Endothelial cell of umbilical vein (primary cell): ENCODE results near the gene KIF1C. TPM values are rescaled to one million over a fixed set of nuclear protein-coding genes. Genes with fewer than 3 reads are reported as not detected.
A peak's percentile ranks its signal among the peaks of the same experiment; 100 is the strongest.

Experiments used
- BruUV-seq: library from RNA; stranded (reverse); fragments of 400-500 nt; replicated peaks from 2 replicates; lab custom pipeline; 2021; lab: Mats Ljungman, UMichigan
- CTCF ChIA-PET: fragments of 300-600, 350-600 bp; sonication (Branson Sonifier 250); formaldehyde crosslinking; loops from one replicate; lab custom pipeline; 2021; ENCODE audit warnings: antibody characterized with exemption, inconsistent platforms; lab: Charles Lee
- POLR2A ChIA-PET: fragments of 300-600, 350-600 bp; sonication (Branson Sonifier 250); formaldehyde crosslinking; loops from one replicate; lab custom pipeline; 2021; ENCODE audit warnings: antibody characterized with exemption, inconsistent platforms; lab: Charles Lee
- DNase-seq: peaks from one replicate; pipeline ENCODE4 v3.0.0-alpha.2; 2011; ENCODE audit warnings: low read depth, low spot score
- FAIRE-seq: peaks from 2 replicates; lab custom pipeline; 2011; peaks lifted over from hg19 to GRCh38; lab: Jason Lieb, UNC
- H2AFZ ChIP-seq: 2 replicates; pipeline ENCODE4 v1.6.0; 2012; ENCODE audit warnings: low read depth, low read length, control low read depth, inconsistent platforms
- H3K27ac ChIP-seq: 2 replicates; pipeline ENCODE4 v1.5.1; 2011; ENCODE audit warnings: low read depth, mild to moderate bottlenecking, control low read depth, low read length, moderate library complexity; ENCODE audit not compliant: insufficient read depth
- H3K27me3 ChIP-seq, 2 experiments: 2 replicates each; pipeline versions ENCODE4 v1.6.0 to v1.6.1; 2011; ENCODE audit warnings: low read length in 2 of 2, mixed read lengths in 1 of 2; ENCODE audit not compliant: control insufficient read depth in 2 of 2, insufficient read depth in 2 of 2
- H3K36me3 ChIP-seq, 2 experiments: 2 replicates in 1 of 2; 3 replicates in 1 of 2; pipeline ENCODE4 v1.5.1; 2011; ENCODE audit warnings: low read length in 2 of 2, mild to moderate bottlenecking in 1 of 2, moderate library complexity in 1 of 2; ENCODE audit not compliant: control insufficient read depth in 2 of 2, insufficient read depth in 2 of 2; ENCODE audit errors: extremely low read depth in 1 of 2
- H3K4me1 ChIP-seq: 3 replicates; pipeline ENCODE4 v1.5.1; 2011; ENCODE audit warnings: mild to moderate bottlenecking, low read length; ENCODE audit not compliant: control insufficient read depth, insufficient read depth; ENCODE audit errors: extremely low read depth
- H3K4me2 ChIP-seq: 2 replicates; pipeline ENCODE4 v1.6.1; 2011; ENCODE audit warnings: low read length, control low read depth, mixed read lengths; ENCODE audit not compliant: insufficient read depth
- H3K4me3 ChIP-seq, 3 experiments: fragments of 200-600 bp in 1 of 3; sonication (generic), shearing (Covaris generic) in 1 of 3; replicated peaks in 1 of 3; 2 replicates each; pipeline ENCODE4 v1.5.1; 2011 to 2016; ENCODE audit warnings: control low read depth in 3 of 3, low read length in 3 of 3, mild to moderate bottlenecking in 2 of 3, inconsistent platforms in 1 of 3, low read depth in 1 of 3, moderate library complexity in 1 of 3; ENCODE audit not compliant: insufficient read depth in 1 of 3
- H3K79me2 ChIP-seq: 2 replicates; pipeline ENCODE4 v1.6.0; 2012; ENCODE audit warnings: low read length, inconsistent platforms; ENCODE audit not compliant: control insufficient read depth, insufficient read depth
- H3K9ac ChIP-seq: replicated peaks from 2 replicates; pipeline ENCODE3; 2011; ENCODE audit warnings: low read length, control low read depth; ENCODE audit not compliant: insufficient read depth; ENCODE audit errors: extremely low read depth
- H3K9me1 ChIP-seq: replicated peaks from 3 replicates; pipeline ENCODE4 v1.6.0; 2011; ENCODE audit warnings: mild to moderate bottlenecking, low read length; ENCODE audit not compliant: control insufficient read depth, insufficient read depth; ENCODE audit errors: extremely low read depth
- H3K9me3 ChIP-seq: replicated peaks from 2 replicates; pipeline ENCODE4 v1.5.1; 2012; ENCODE audit warnings: low read length, inconsistent platforms; ENCODE audit not compliant: control insufficient read depth, insufficient read depth
- H4K20me1 ChIP-seq: replicated peaks from 2 replicates; pipeline ENCODE3; 2011; ENCODE audit warnings: mild to moderate bottlenecking, low read length; ENCODE audit not compliant: control insufficient read depth, insufficient read depth; ENCODE audit errors: extremely low read depth
- EZH2 ChIP-seq: IDR thresholded peaks from 2 replicates; pipeline ENCODE4 v1.6.1; 2012; ENCODE audit warnings: borderline replicate concordance, low read depth, mild to moderate bottlenecking, moderate library complexity, low read length, inconsistent platforms; ENCODE audit not compliant: severe bottlenecking
- FOS ChIP-seq: IDR thresholded peaks from 2 replicates; pipeline ENCODE4 v1.6.1; 2011; ENCODE audit warnings: mild to moderate bottlenecking, low read length, moderate library complexity, borderline replicate concordance; ENCODE audit not compliant: insufficient read depth
- GATA2 ChIP-seq: IDR thresholded peaks from 2 replicates; pipeline ENCODE4 v1.7.0; 2011; ENCODE audit warnings: low read depth, mild to moderate bottlenecking, moderate library complexity, mixed read lengths, low read length; ENCODE audit not compliant: insufficient read length, insufficient read depth
- JUN ChIP-seq: IDR thresholded peaks from 2 replicates; pipeline ENCODE4 v1.6.1; 2011; ENCODE audit warnings: borderline replicate concordance, low read depth; ENCODE audit not compliant: insufficient read length, insufficient read depth
- MYC ChIP-seq: IDR thresholded peaks from one replicate; pipeline ENCODE4 v1.6.1; 2011; ENCODE audit warnings: mild to moderate bottlenecking, low read depth, low read length
- POLR2A ChIP-seq: IDR thresholded peaks from 2 replicates; pipeline ENCODE4 v1.6.1; 2012; ENCODE audit warnings: low read depth, mild to moderate bottlenecking, control low read depth, low read length
- POLR2AphosphoS5 ChIP-seq: IDR thresholded peaks from 2 replicates; pipeline ENCODE4 v1.6.1; 2012; ENCODE audit warnings: low read depth, mild to moderate bottlenecking, control low read depth, low read length, moderate library complexity; ENCODE audit not compliant: insufficient read depth
- dilution Hi-C: fragments of 300-500 bp; cut with MboI; formaldehyde crosslinking; loops from one replicate; pipeline ENCODE4 v1.15.0; 2019; ENCODE audit warnings: low sequenced_read_pairs; ENCODE audit not compliant: extremely low pct_ligation_motif_present
- intact Hi-C: fragments of 100-400 bp; cut with micrococcal nuclease; formaldehyde crosslinking; loops from one replicate; pipeline ENCODE4 v1.10.0; 2022
- polyA plus RNA-seq, 4 experiments: library from polyadenylated mRNA; depleted of rRNA in 3 of 4; stranded (reverse) in 3 of 4; unstranded in 1 of 4; fragments of >200 nt; gene quantifications; 2 replicates each; pipeline versions ENCODE4 v1.2.1 to v1.2.3, GENCODE V29; 2011 to 2012; ENCODE audit warnings: missing spikeins in 1 of 4
- total RNA-seq: library from RNA; stranded (reverse); gene quantifications from 2 replicates; pipeline ENCODE4 v1.2.3, GENCODE V29; 2021
- TF ChIP-seq, protein P1 (sequence below), 2 donors: IDR thresholded peaks; 1 replicate in 1 of 2; 2 replicates in 1 of 2; pipeline ENCODE4 v1.5.1; 2011; ENCODE audit warnings: low read length in 2 of 2, mild to moderate bottlenecking in 2 of 2, moderate library complexity in 2 of 2, control low read depth in 1 of 2, inconsistent platforms in 1 of 2, low read depth in 1 of 2; ENCODE audit not compliant: insufficient read depth in 1 of 2; ENCODE audit errors: extremely low read depth in 1 of 2
- TF ChIP-seq, protein P2 (sequence below): IDR thresholded peaks from 2 replicates; pipeline ENCODE4 v1.6.1; 2011; ENCODE audit not compliant: insufficient read depth, insufficient read length

KIF1C gene
- total and polyA plus RNA-seq, 2 donors (not counting 3 experiments of a cell fraction or from before 2014, with no cell fraction given): 33.6 to 171 TPM

DNA sequence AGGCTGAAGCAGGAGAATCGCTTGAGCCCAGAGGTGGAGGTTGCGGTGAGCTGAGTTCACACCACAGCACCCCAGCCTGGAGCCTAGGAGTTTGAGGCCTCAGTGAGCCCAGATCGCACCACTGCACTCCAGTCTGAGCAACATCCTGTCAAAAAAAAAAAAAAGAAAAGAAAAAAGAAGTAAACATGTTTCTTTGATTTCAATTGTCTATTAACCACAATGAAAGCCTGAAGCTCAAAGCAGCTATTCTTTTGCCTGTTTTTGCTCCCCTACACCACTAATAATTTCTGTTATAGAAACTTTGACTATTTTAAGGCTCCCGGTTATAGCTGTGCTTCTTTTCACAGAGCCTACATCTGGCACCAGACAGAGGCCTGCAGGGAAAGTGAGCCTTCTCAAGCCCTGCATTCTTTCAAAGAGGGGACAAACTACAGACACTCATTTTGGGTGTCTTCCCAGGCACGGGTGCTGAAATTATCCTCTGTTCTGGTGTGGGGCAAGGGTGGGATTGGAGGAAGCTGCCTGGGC, 51.6 kb downstream of the KIF1C start:
- intact Hi-C loops (no loop called here), dilution Hi-C loops (no loop called here)
- CTCF ChIA-PET: interaction anchor here (1.0 to 2.2 kb wide), 5 partner anchors 9 to 17 kb away, joined by 3 to 9 read pairs (median 4); partner anchors contain the start of gene SLC52A1
- Histone ChIP-seq H4K20me1 (no peaks in the 10 kb centered on the region), H3K27ac (no peak overlapping the region), H3K9me3 (no peaks in the 10 kb centered on the region), H3K79me2 (no peaks in the 10 kb centered on the region), H3K36me3 (no peaks in the 10 kb centered on the region), H3K9ac (peak overlapping the region; percentile 4), H3K4me1 (peaks cover 6% of the 10 kb centered on the region), H2AFZ (peak overlapping the region; percentile 34), H3K27me3 (no peaks in the 10 kb centered on the region), H3K9me1 (no peaks in the 10 kb centered on the region), H3K4me3 (no peak overlapping the region), H3K4me2 (no peak overlapping the region)
- FAIRE-seq: no peak
- DNase-seq: peak; percentile 49
- no TSS peak for BruUV-seq
- TF ChIP-seq JUN (no peak), MYC (no peak), POLR2A (no peak), EZH2 (no peak), FOS (no peak), GATA2 (no peak), POLR2AphosphoS5 (no peak)
- TF ChIP-seq, protein P1, sequence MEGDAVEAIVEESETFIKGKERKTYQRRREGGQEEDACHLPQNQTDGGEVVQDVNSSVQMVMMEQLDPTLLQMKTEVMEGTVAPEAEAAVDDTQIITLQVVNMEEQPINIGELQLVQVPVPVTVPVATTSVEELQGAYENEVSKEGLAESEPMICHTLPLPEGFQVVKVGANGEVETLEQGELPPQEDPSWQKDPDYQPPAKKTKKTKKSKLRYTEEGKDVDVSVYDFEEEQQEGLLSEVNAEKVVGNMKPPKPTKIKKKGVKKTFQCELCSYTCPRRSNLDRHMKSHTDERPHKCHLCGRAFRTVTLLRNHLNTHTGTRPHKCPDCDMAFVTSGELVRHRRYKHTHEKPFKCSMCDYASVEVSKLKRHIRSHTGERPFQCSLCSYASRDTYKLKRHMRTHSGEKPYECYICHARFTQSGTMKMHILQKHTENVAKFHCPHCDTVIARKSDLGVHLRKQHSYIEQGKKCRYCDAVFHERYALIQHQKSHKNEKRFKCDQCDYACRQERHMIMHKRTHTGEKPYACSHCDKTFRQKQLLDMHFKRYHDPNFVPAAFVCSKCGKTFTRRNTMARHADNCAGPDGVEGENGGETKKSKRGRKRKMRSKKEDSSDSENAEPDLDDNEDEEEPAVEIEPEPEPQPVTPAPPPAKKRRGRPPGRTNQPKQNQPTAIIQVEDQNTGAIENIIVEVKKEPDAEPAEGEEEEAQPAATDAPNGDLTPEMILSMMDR (IDR thresholded peaks at IDR 0.05; ENCODE audit: extremely low read depth in 1 of 2, insufficient read depth in 1 of 2, low read depth in 1 of 2, low read length in 2 of 2): no peak
- TF ChIP-seq, protein P2, sequence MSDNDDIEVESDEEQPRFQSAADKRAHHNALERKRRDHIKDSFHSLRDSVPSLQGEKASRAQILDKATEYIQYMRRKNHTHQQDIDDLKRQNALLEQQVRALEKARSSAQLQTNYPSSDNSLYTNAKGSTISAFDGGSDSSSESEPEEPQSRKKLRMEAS: no peak
- POLR2A ChIA-PET: no interaction called here
